ENCODE data around the gene DPF3.

GRCh38 chr14:72759670-72760069 is 134.2 kb downstream of the DPF3 start:
- TF ChIP-seq CTCF (conservative IDR thresholded peaks at IDR 0.05) = no peak
- TF ChIP-seq EZH2 (IDR thresholded peaks at IDR 0.05; ENCODE audit: low read depth) = no peak
